Gastroesophageal sphincter (tissue), 3 donors: ENCODE data around the gene CR1.

Source experiments
- CTCF ChIP-seq, 4 experiments: fragments of 200-600 bp in 2 of 4; fragments of 450-650 bp in 2 of 4; sonication (generic) in 1 of 4; IDR thresholded peaks; one replicate each; pipeline ENCODE4 v1.5.1; 2017 to 2019; ENCODE audit warnings: antibody characterized with exemption in 4 of 4, mild to moderate bottlenecking in 2 of 4, moderate library complexity in 2 of 4
- EP300 ChIP-seq: sonication (generic); formaldehyde crosslinking; IDR thresholded peaks from one replicate; pipeline ENCODE4 v1.6.1; 2017; ENCODE audit warnings: antibody characterized with exemption, mild to moderate bottlenecking
- POLR2A ChIP-seq, 2 donors: fragments of 450-650 bp; IDR thresholded peaks; one replicate each; pipeline ENCODE4 v1.6.1; 2017; ENCODE audit warnings: antibody characterized with exemption in 2 of 2, mild to moderate bottlenecking in 2 of 2, moderate library complexity in 1 of 2
- POLR2AphosphoS5 ChIP-seq: sonication (generic); formaldehyde crosslinking; IDR thresholded peaks from one replicate; pipeline ENCODE4 v1.6.1; 2017; ENCODE audit warnings: antibody characterized with exemption

GRCh38 chr1:207606362-207606755 lies 110.4 kb downstream of the CR1 start:
- TF ChIP-seq CTCF (IDR thresholded peaks at IDR 0.05) (no peak), POLR2A (IDR thresholded peaks at IDR 0.05) (no peak), POLR2AphosphoS5 (no peak), EP300 (no peak)
